A549 (cell line): ENCODE measurements around the gene OTUD4. TPM values are rescaled to one million over a fixed set of nuclear protein-coding genes. Genes with fewer than 3 reads are reported as not detected.
A peak's percentile ranks its signal among the peaks of the same experiment; 100 is the strongest.
"Not testable (repeated sequence)": the region's sequence is repeated elsewhere in the genome, so short reads cannot be mapped to it uniquely, and the experiment has no call there.

Source experiments
- ATAC-seq, 2 experiments: fragments of 200-7000 bp in 1 of 2; fragments of >200 bp in 1 of 2; cut with Nextera tagmentation in 1 of 2; cut with Tn5 transposase in 1 of 2; 3 replicates each; pipeline versions ENCODE4 v1.8.0 to v1.9.1; 2018 to 2020; ENCODE audit warnings: mild to moderate bottlenecking in 1 of 2, moderate library complexity in 1 of 2
- CTCF ChIA-PET: fragments of 300-600 bp; sonication (Branson Sonifier 250); formaldehyde crosslinking; extraction: SDS; loops from one replicate; lab custom pipeline; 2021; ENCODE audit warnings: antibody characterized with exemption, inconsistent platforms; lab: Yijun Ruan, JAX
- POLR2A ChIA-PET: fragments of 350-600 bp; formaldehyde crosslinking; extraction: SDS; loops from one replicate; lab custom pipeline; 2021; ENCODE audit warnings: antibody characterized with exemption, inconsistent platforms; lab: Yijun Ruan, JAX
- DNase-seq, 2 experiments: peaks; one replicate each; pipeline versions ENCODE4 v3.0.0 to v3.0.0-alpha.2; 2011 to 2016; ENCODE audit warnings: low read depth in 1 of 2, low spot score in 1 of 2
- FAIRE-seq: peaks from 2 replicates; lab custom pipeline; 2011; peaks lifted over from hg19 to GRCh38; lab: Jason Lieb, UNC
- H3K27ac ChIP-seq, 2 experiments: fragments of >200 bp; sonication (Bioruptor Twin); formaldehyde crosslinking; 3 replicates each; pipeline ENCODE4 v1.5.1; 2016 to 2017
- H3K4me1 ChIP-seq: fragments of >200 bp; sonication (Bioruptor Twin); formaldehyde crosslinking; 3 replicates; pipeline ENCODE4 v1.6.1; 2016
- H3K4me2 ChIP-seq: fragments of >200 bp; sonication (Bioruptor Twin); formaldehyde crosslinking; 3 replicates; pipeline ENCODE4 v1.6.1; 2016
- H3K4me3 ChIP-seq: fragments of >200 bp; sonication (Bioruptor Twin); formaldehyde crosslinking; 3 replicates; pipeline ENCODE4 v1.5.1; 2016
- H3K9me3 ChIP-seq: fragments of >200 bp; sonication (Bioruptor Twin); formaldehyde crosslinking; 3 replicates; pipeline ENCODE4 v1.6.1; 2016
- CBX2 ChIP-seq: fragments of 200-600 bp; sonication (generic); IDR thresholded peaks from 2 replicates; pipeline ENCODE4 v1.6.1; 2016; ENCODE audit warnings: low read depth, mild to moderate bottlenecking, borderline replicate concordance
- EHMT2 ChIP-seq: fragments of 200-600 bp; sonication (generic); IDR thresholded peaks from 2 replicates; pipeline ENCODE4 v1.6.1; 2016; ENCODE audit warnings: antibody characterized with exemption, low read depth, mild to moderate bottlenecking, moderate library complexity
- EP300 ChIP-seq, 2 experiments: fragments of >200 bp; sonication (Bioruptor Twin); formaldehyde crosslinking; IDR thresholded peaks; 2 replicates in 1 of 2; 3 replicates in 1 of 2; pipeline ENCODE4 v1.6.1; 2016 to 2017
- FOSL2 ChIP-seq, 2 experiments: fragments of 450-650 bp in 1 of 2; fragments of >200 bp in 1 of 2; sonication (Bioruptor Twin) in 1 of 2; formaldehyde crosslinking; IDR thresholded peaks; 2 replicates each; pipeline versions ENCODE4 v1.5.0 to v1.6.1; 2016 to 2020; ENCODE audit warnings: mild to moderate bottlenecking in 1 of 2, moderate library complexity in 1 of 2
- FOXS1 ChIP-seq: fragments of 250-450 bp; sonication (Bioruptor Pico); IDR thresholded peaks from 2 replicates; pipeline ENCODE4 v1.5.0; 2020; ENCODE audit warnings: mild to moderate bottlenecking, moderate library complexity
- KDM1A ChIP-seq: fragments of 200-600 bp; sonication (generic); IDR thresholded peaks from 2 replicates; pipeline ENCODE4 v1.6.1; 2016; ENCODE audit warnings: low read depth, mild to moderate bottlenecking
- MAFK ChIP-seq: fragments of 450-650 bp; IDR thresholded peaks from 2 replicates; pipeline ENCODE4 v1.6.1; 2014; ENCODE audit not compliant: partially characterized antibody
- MAZ ChIP-seq: fragments of 150-350 bp; IDR thresholded peaks from 2 replicates; pipeline ENCODE4 v1.6.1; 2014; ENCODE audit warnings: antibody characterized with exemption, low read depth, low read length, borderline replicate concordance
- MYC ChIP-seq: IDR thresholded peaks from 2 replicates; pipeline ENCODE4 v1.6.1; 2012; ENCODE audit warnings: mild to moderate bottlenecking, inconsistent platforms, low read length, improper control_type of control experiment, borderline replicate concordance
- POLR2A ChIP-seq: IDR thresholded peaks from 2 replicates; pipeline ENCODE4 v1.6.1; 2012; ENCODE audit warnings: mild to moderate bottlenecking, low read length
- POLR2AphosphoS2 ChIP-seq: conservative IDR thresholded peaks from 2 replicates; pipeline ENCODE4 v1.6.1; 2012; ENCODE audit warnings: low read length, improper control_type of control experiment, inconsistent platforms
- RARB ChIP-seq: fragments of 250-450 bp; sonication (Bioruptor Pico); IDR thresholded peaks from 2 replicates; pipeline ENCODE4 v1.8.0; 2021; ENCODE audit warnings: mild to moderate bottlenecking, moderate library complexity
- RFX5 ChIP-seq: fragments of 450-650 bp; IDR thresholded peaks from 2 replicates; pipeline ENCODE4 v1.7.1; 2014; ENCODE audit warnings: antibody characterized with exemption, mild to moderate bottlenecking, moderate library complexity
- RNF2 ChIP-seq: fragments of 200-600 bp; sonication (generic); IDR thresholded peaks from 2 replicates; pipeline ENCODE4 v1.6.1; 2016; ENCODE audit warnings: low read depth, mild to moderate bottlenecking, antibody characterized with exemption, moderate library complexity, borderline replicate concordance
- SMC3 ChIP-seq: fragments of >200 bp; sonication (Bioruptor Twin); formaldehyde crosslinking; IDR thresholded peaks from 3 replicates; pipeline ENCODE4 v1.6.1; 2018; ENCODE audit warnings: inconsistent platforms
- TFCP2L1 ChIP-seq: fragments of 250-450 bp; sonication (Bioruptor Pico); IDR thresholded peaks from 2 replicates; pipeline ENCODE4 v1.5.0; 2021; ENCODE audit warnings: mild to moderate bottlenecking
- ZC3H11A ChIP-seq: fragments of 450-650 bp; IDR thresholded peaks from 2 replicates; pipeline ENCODE4 v1.6.1; 2014; ENCODE audit warnings: antibody characterized with exemption, mild to moderate bottlenecking
- ZFP36 ChIP-seq: fragments of 450-650 bp; IDR thresholded peaks from 2 replicates; pipeline ENCODE4 v1.6.1; 2014; ENCODE audit warnings: borderline replicate concordance; ENCODE audit not compliant: partially characterized antibody
- ZNF302 ChIP-seq: fragments of 250-450 bp; sonication (Bioruptor Pico); IDR thresholded peaks from 2 replicates; pipeline ENCODE4 v1.9.0; 2021; ENCODE audit warnings: inconsistent platforms, mild to moderate bottlenecking, moderate library complexity
- ZSCAN20 ChIP-seq: fragments of 250-450 bp; sonication (Bioruptor Pico); IDR thresholded peaks from 2 replicates; pipeline ENCODE4 v1.8.0; 2022; ENCODE audit warnings: mild to moderate bottlenecking, moderate library complexity
- WGBS: methylation state at CpG from one replicate; pipeline ENCODE4 v1.1.6; 2017; ENCODE audit errors: missing lambda C conversion rate; 5-methylcytosine and 5-hydroxymethylcytosine counted together
- polyA plus RNA-seq, 4 experiments: library from polyadenylated mRNA; depleted of rRNA in 3 of 4; stranded (reverse); fragments of >200 nt; fragmentation: RNase III in 1 of 4; extraction: RNeasy Plus Mini Kit Qiagen cat#74134 plus additional on column Dnase treatment in 1 of 4; gene quantifications; 2 replicates in 3 of 4; 3 replicates in 1 of 4; pipeline ENCODE4 v1.2.3, GENCODE V29; 2011 to 2017
- TF ChIP-seq, protein P1 (sequence below): fragments of 450-650 bp; IDR thresholded peaks from 2 replicates; pipeline ENCODE4 v1.6.1; 2014; ENCODE audit warnings: antibody characterized with exemption
- TF ChIP-seq, protein P2 (sequence below): fragments of 200-600 bp; sonication (generic); IDR thresholded peaks from 2 replicates; pipeline ENCODE4 v1.6.1; 2016; ENCODE audit warnings: antibody characterized with exemption, mild to moderate bottlenecking, moderate library complexity
- TF ChIP-seq, protein P3 (sequence below): IDR thresholded peaks from 2 replicates; pipeline ENCODE4 v1.6.1; 2012
- TF ChIP-seq, protein P4 (sequence below): IDR thresholded peaks from 2 replicates; pipeline ENCODE4 v1.6.1; 2012
- TF ChIP-seq, protein P5 (sequence below): IDR thresholded peaks from 2 replicates; pipeline ENCODE4 v1.6.1; 2012; ENCODE audit warnings: low read depth, borderline replicate concordance

Gene OTUD4
- polyA plus RNA-seq, 2 of the 4 experiments (the other 2 are of a cell fraction), result 11.5 to 34.8 TPM

DNA sequence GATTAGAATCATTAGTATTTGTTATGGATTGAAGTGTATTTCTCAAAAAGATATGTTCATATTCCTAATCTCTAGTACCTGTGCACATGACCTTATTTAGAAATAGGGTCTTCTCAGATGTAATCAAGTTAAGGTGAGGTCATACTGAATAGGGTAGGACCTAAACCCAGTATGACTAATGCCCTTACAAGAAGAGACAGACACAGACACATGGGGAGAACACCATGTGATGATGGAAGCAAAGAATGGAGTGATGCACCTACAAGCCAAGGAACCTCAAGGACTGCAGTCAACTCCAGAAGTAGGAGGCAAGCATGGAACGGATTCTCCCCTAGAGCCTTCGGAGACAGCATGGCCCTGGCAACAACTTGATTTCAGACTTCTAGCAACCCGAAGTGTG is 31.4 kb downstream of the OTUD4 start:
- POLR2A ChIA-PET, result no interaction called here
- Histone ChIP-seq H3K9me3 (no peaks in the 10 kb centered on the region), H3K4me1 (no peaks in the 10 kb centered on the region), H3K27ac (no peak overlapping the region), H3K4me3 (no peak overlapping the region), H3K4me2 (no peak overlapping the region)
- ATAC-seq (no peak), FAIRE-seq (no peak)
- CTCF ChIA-PET, result no interaction called here
- 95% methylated on average over 3 of the region's 3 CpGs for WGBS
- TF ChIP-seq RNF2 (no peak), MAFK (no peak), POLR2AphosphoS2 (no peak), FOXS1 (no peak), FOSL2 (IDR thresholded peaks at IDR 0.05) (no peak), FOSL2 (CRISPR knock-in tag; IDR thresholded peaks at IDR 0.05) (no peak), RARB (CRISPR knock-in tag) (no peak), ZSCAN20 (CRISPR knock-in tag) (no peak), ZC3H11A (no peak), KDM1A (no peak), MYC (no peak), POLR2A (no peak), SMC3 (no peak), TFCP2L1 (CRISPR knock-in tag) (no peak), MAZ (no peak)
- TF ChIP-seq, protein P1, sequence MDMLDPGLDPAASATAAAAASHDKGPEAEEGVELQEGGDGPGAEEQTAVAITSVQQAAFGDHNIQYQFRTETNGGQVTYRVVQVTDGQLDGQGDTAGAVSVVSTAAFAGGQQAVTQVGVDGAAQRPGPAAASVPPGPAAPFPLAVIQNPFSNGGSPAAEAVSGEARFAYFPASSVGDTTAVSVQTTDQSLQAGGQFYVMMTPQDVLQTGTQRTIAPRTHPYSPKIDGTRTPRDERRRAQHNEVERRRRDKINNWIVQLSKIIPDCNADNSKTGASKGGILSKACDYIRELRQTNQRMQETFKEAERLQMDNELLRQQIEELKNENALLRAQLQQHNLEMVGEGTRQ, result no peak
- TF ChIP-seq, protein P2, sequence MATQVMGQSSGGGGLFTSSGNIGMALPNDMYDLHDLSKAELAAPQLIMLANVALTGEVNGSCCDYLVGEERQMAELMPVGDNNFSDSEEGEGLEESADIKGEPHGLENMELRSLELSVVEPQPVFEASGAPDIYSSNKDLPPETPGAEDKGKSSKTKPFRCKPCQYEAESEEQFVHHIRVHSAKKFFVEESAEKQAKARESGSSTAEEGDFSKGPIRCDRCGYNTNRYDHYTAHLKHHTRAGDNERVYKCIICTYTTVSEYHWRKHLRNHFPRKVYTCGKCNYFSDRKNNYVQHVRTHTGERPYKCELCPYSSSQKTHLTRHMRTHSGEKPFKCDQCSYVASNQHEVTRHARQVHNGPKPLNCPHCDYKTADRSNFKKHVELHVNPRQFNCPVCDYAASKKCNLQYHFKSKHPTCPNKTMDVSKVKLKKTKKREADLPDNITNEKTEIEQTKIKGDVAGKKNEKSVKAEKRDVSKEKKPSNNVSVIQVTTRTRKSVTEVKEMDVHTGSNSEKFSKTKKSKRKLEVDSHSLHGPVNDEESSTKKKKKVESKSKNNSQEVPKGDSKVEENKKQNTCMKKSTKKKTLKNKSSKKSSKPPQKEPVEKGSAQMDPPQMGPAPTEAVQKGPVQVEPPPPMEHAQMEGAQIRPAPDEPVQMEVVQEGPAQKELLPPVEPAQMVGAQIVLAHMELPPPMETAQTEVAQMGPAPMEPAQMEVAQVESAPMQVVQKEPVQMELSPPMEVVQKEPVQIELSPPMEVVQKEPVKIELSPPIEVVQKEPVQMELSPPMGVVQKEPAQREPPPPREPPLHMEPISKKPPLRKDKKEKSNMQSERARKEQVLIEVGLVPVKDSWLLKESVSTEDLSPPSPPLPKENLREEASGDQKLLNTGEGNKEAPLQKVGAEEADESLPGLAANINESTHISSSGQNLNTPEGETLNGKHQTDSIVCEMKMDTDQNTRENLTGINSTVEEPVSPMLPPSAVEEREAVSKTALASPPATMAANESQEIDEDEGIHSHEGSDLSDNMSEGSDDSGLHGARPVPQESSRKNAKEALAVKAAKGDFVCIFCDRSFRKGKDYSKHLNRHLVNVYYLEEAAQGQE, result no peak
- TF ChIP-seq, all 56 proteins: peak for 0
- no peak for DNase-seq

DNA sequence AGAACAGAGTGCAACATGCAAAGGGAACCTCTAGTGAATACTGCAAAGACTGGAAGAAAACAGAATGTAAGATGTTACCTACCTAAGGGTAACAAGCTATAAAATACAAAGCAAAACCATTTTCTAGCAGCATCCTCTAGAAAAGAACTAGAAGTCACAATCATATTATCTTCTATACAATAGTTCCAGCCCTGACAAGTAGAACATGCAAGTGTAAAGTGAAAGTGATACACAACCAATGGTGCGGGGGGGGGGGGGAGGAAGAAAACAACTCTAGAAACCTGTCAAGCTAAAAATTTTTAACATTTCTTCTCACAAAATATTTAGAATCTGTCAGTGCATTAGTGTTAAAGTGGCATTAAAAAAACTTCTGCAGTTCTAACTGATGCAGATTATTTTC is 44.2 kb downstream of the OTUD4 start:
- DNase-seq, POLR2A ChIA-PET, CTCF ChIA-PET, FAIRE-seq, H3K4me2 ChIP-seq, H3K4me3 ChIP-seq, H3K9me3 ChIP-seq, ATAC-seq, H3K27ac ChIP-seq, H3K4me1 ChIP-seq: not testable (repeated sequence)
- 50% methylated on average over 1 of the region's 1 CpG for WGBS

DNA sequence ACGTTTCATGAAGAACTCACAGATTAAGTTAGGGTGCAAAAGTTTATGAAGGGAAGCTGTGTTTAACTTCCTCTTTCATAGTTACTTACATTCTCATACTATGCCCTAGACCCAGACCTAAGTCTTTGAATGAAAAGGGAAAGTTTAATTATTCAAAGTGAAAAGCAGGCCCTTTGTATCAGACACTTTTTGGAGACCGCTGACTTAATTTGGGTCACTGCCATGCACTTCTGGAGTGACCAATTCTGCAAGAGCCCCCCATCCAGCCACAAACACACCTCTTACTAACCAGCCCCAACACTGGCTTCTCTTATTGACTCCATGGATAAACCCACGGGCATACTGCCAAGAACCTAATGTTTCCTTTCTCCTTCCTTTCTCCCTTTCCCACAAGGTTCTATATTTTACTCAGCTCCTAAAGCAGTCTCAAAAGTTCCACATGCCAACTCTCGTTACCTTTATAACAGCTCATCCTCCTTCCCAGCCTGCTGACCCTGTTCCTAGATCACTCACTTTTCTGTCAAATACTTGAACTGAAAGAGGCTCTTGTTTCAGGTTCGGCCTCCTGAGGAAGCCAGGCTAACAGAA is 47.8 kb downstream of the OTUD4 start:
- ATAC-seq (peak in 1 of 2 experiments; percentile 18; a peak in 3 of 6 replicates), FAIRE-seq (no peak)
- no peak overlapping the region for H3K4me3 ChIP-seq
- H3K4me2 ChIP-seq, result no peak overlapping the region
- CTCF ChIA-PET, result no interaction called here
- H3K9me3 ChIP-seq, result no peaks in the 10 kb centered on the region
- H3K27ac ChIP-seq, result no peak overlapping the region
- 84% methylated on average over 5 of the region's 5 CpGs for whole genome bisulfite sequencing
- TF ChIP-seq, protein P3, sequence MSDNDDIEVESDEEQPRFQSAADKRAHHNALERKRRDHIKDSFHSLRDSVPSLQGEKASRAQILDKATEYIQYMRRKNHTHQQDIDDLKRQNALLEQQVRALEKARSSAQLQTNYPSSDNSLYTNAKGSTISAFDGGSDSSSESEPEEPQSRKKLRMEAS, result no peak
- TF ChIP-seq ZFP36 (no peak), EP300 (IDR thresholded peaks at IDR 0.05) (no peak), RNF2 (no peak), EHMT2 (no peak), RARB (CRISPR knock-in tag) (no peak), MAFK (no peak), ZNF302 (no peak), RFX5 (no peak), CBX2 (no peak)
- TF ChIP-seq, protein P4, sequence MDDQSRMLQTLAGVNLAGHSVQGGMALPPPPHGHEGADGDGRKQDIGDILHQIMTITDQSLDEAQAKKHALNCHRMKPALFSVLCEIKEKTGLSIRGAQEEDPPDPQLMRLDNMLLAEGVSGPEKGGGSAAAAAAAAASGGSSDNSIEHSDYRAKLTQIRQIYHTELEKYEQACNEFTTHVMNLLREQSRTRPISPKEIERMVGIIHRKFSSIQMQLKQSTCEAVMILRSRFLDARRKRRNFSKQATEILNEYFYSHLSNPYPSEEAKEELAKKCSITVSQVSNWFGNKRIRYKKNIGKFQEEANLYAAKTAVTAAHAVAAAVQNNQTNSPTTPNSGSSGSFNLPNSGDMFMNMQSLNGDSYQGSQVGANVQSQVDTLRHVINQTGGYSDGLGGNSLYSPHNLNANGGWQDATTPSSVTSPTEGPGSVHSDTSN, result no peak
- TF ChIP-seq, protein P5, sequence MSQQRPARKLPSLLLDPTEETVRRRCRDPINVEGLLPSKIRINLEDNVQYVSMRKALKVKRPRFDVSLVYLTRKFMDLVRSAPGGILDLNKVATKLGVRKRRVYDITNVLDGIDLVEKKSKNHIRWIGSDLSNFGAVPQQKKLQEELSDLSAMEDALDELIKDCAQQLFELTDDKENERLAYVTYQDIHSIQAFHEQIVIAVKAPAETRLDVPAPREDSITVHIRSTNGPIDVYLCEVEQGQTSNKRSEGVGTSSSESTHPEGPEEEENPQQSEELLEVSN, result no peak
- TF ChIP-seq, all 56 proteins: peak for 0
- no peak for DNase-seq
- H3K4me1 ChIP-seq, result no peaks in the 10 kb centered on the region
- POLR2A ChIA-PET, result no interaction called here
